ENCODE measurements around the gene MYO5A.
"Not testable (repeated sequence)": the region's sequence is repeated elsewhere in the genome, so short reads cannot be mapped to it uniquely, and the experiment has no call there.

MYO5A gene

GRCh38 chr15:52290329-52290728 is 238.4 kb downstream of the MYO5A start:
- no peak for DNase-seq (ENCODE audit: low read depth in 2 of 2)
- H3K4me3 ChIP-seq (replicated peaks in 1 of 2; ENCODE audit: low read depth in 2 of 2, low read length in 2 of 2): no peak overlapping the region
- TF ChIP-seq, protein P1, sequence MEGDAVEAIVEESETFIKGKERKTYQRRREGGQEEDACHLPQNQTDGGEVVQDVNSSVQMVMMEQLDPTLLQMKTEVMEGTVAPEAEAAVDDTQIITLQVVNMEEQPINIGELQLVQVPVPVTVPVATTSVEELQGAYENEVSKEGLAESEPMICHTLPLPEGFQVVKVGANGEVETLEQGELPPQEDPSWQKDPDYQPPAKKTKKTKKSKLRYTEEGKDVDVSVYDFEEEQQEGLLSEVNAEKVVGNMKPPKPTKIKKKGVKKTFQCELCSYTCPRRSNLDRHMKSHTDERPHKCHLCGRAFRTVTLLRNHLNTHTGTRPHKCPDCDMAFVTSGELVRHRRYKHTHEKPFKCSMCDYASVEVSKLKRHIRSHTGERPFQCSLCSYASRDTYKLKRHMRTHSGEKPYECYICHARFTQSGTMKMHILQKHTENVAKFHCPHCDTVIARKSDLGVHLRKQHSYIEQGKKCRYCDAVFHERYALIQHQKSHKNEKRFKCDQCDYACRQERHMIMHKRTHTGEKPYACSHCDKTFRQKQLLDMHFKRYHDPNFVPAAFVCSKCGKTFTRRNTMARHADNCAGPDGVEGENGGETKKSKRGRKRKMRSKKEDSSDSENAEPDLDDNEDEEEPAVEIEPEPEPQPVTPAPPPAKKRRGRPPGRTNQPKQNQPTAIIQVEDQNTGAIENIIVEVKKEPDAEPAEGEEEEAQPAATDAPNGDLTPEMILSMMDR (IDR thresholded peaks at IDR 0.05; ENCODE audit: low read depth, low read length): no peak

DNA sequence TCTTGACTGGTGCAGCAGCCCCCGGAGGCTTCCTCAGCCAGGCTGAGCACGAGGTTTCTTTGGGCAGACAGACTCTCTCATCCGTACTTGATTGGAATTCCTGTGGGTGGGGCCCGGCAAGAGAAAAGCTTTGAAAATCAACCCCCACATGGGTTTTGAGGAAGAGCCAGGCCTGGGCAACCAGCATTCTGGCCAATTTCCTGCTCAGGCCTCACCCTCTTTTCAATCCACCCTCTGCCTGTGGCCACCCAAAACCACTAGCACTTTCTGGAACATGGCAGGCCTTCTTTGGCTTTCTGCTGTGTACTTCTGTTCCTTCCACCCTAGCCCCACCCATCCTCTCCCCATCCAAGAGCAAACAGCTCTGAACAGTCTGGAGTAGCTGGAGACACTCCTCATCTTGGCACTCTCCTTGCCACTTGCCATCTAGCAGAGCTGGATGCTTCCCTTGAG is 239.0 kb downstream of the MYO5A start:
- TF ChIP-seq, protein P1 (IDR thresholded peaks at IDR 0.05; ENCODE audit: low read depth, low read length): no peak
- no peak for DNase-seq (ENCODE audit: low read depth in 2 of 2)
- H3K4me3 ChIP-seq (replicated peaks in 1 of 2; ENCODE audit: low read depth in 2 of 2, low read length in 2 of 2): no peak overlapping the region

GRCh38 chr15:52288986-52289385 is 239.7 kb downstream of the MYO5A start:
- TF ChIP-seq, protein P1 (IDR thresholded peaks at IDR 0.05; ENCODE audit: low read depth, low read length): no peak
- no peak overlapping the region for H3K4me3 ChIP-seq (replicated peaks in 1 of 2; ENCODE audit: low read depth in 2 of 2, low read length in 2 of 2)
- DNase-seq (ENCODE audit: low read depth in 2 of 2): no peak

GRCh38 chr15:52288051-52288942 is 240.4 kb downstream of the MYO5A start:
- TF ChIP-seq, protein P1 (IDR thresholded peaks at IDR 0.05; ENCODE audit: low read depth, low read length): no peak
- H3K4me3 ChIP-seq (replicated peaks in 1 of 2; ENCODE audit: low read depth in 2 of 2, low read length in 2 of 2): no peak overlapping the region
- peak; percentile 3 to 6 for DNase-seq (ENCODE audit: low read depth in 2 of 2)

- no peak overlapping the region for H3K4me3 ChIP-seq (replicated peaks in 1 of 2; ENCODE audit: low read depth in 2 of 2, low read length in 2 of 2)
- no peak for DNase-seq (ENCODE audit: low read depth in 2 of 2)
- TF ChIP-seq, protein P1 (IDR thresholded peaks at IDR 0.05; ENCODE audit: low read depth, low read length): no peak
These were observed 241.6 kb downstream of the MYO5A start for GRCh38 chr15:52287114-52287513.

- DNase-seq (ENCODE audit: low read depth in 2 of 2); H3K4me3 ChIP-seq (replicated peaks in 1 of 2; ENCODE audit: low read depth in 2 of 2, low read length in 2 of 2): not testable (repeated sequence)
These were observed 242.7 kb downstream of the MYO5A start for GRCh38 chr15:52285941-52286340.

DNA sequence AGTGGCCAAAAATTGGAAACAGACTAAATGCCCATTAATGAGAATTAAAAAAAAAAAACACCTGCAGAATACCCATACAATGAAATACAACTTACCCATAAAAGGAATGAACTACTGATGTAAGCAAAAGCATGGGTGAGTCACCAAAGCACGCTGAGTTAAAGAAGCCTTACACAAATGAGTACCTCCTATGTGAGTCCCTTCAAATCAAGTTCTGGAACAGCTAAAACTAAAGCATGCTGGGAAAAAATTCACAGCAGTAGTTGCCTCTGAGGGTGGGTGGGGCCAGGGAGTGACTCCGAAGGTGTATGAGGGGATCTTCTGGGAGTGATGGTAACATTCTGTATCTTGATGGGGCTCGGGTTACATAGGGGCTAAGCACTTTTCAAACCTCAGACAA is 244.5 kb downstream of the MYO5A start:
- TF ChIP-seq, protein P1 (IDR thresholded peaks at IDR 0.05; ENCODE audit: low read depth, low read length): no peak
- DNase-seq (ENCODE audit: low read depth in 2 of 2): peak; percentile 5 to 57
- H3K4me3 ChIP-seq (replicated peaks in 1 of 2; ENCODE audit: low read depth in 2 of 2, low read length in 2 of 2): no peak overlapping the region
